SK-N-SH (cell line): ENCODE measurements around the gene HEMK1. TPM values are rescaled to one million over a fixed set of nuclear protein-coding genes. Genes with fewer than 3 reads are reported as not detected.

Experiments
- CTCF ChIA-PET: fragments of 300-600, 350-600 bp; formaldehyde crosslinking; extraction: SDS; loops from one replicate; lab custom pipeline; 2021; lab: Yijun Ruan, JAX
- POLR2A ChIA-PET: fragments of 350-600 bp; sonication (Branson Sonifier 250); formaldehyde crosslinking; extraction: SDS; loops from one replicate; lab custom pipeline; 2020; ENCODE audit warnings: antibody characterized with exemption, inconsistent platforms; lab: Yijun Ruan, JAX
- DNase-seq: peaks from one replicate; pipeline ENCODE4 v3.0.0; 2012
- H2AFZ ChIP-seq: fragments of 200-600 bp; sonication (generic); 2 replicates; pipeline ENCODE4 v1.8.1; 2016; ENCODE audit warnings: antibody characterized with exemption, mild to moderate bottlenecking, low read depth
- H3F3A ChIP-seq: fragments of 200-600 bp; sonication (generic); replicated peaks from 2 replicates; pipeline ENCODE3; 2016; ENCODE audit warnings: antibody characterized with exemption, mild to moderate bottlenecking; ENCODE audit not compliant: insufficient read depth
- H3K27ac ChIP-seq, 2 experiments: fragments of 200-500 bp in 1 of 2; fragments of 200-600 bp in 1 of 2; sonication (Bioruptor generic) in 1 of 2; sonication (generic), shearing (Covaris generic) in 1 of 2; 2 replicates each; pipeline versions ENCODE4 v1.5.1 to v1.6.1; 2014 to 2016; ENCODE audit warnings: low read depth in 2 of 2, inconsistent platforms in 1 of 2, low read length in 1 of 2, mild to moderate bottlenecking in 1 of 2, mixed read lengths in 1 of 2
- H3K27me3 ChIP-seq: fragments of 200-600 bp; sonication (generic), shearing (Covaris generic); 2 replicates; pipeline ENCODE4 v1.6.1; 2016; ENCODE audit warnings: mixed run types; ENCODE audit not compliant: insufficient read depth
- H3K36me3 ChIP-seq, 2 experiments: fragments of 200-500 bp in 1 of 2; fragments of 200-600 bp in 1 of 2; sonication (Bioruptor generic) in 1 of 2; sonication (generic) in 1 of 2; replicated peaks in 1 of 2; 2 replicates each; pipeline versions ENCODE3 to v1.5.1; 2014 to 2016; ENCODE audit warnings: low read length in 1 of 2, mild to moderate bottlenecking in 1 of 2; ENCODE audit not compliant: insufficient read depth in 2 of 2, control insufficient read depth in 1 of 2
- H3K4me1 ChIP-seq, 2 experiments: fragments of 200-500 bp in 1 of 2; fragments of 200-600 bp in 1 of 2; sonication (Bioruptor generic) in 1 of 2; sonication (generic), shearing (Covaris generic) in 1 of 2; 2 replicates each; pipeline versions ENCODE4 v1.5.1 to v1.6.1; 2014 to 2016; ENCODE audit warnings: low read depth in 1 of 2, low read length in 1 of 2, mixed run types in 1 of 2; ENCODE audit not compliant: insufficient read depth in 2 of 2, control insufficient read depth in 1 of 2
- H3K4me2 ChIP-seq: fragments of 200-600 bp; sonication (generic), shearing (Covaris generic); 2 replicates; pipeline ENCODE4 v1.6.1; 2017; ENCODE audit warnings: mixed run types
- H3K4me3 ChIP-seq, 2 experiments: fragments of 200-500 bp in 1 of 2; fragments of 200-600 bp in 1 of 2; sonication (Bioruptor generic) in 1 of 2; sonication (generic), shearing (Covaris generic) in 1 of 2; 2 replicates each; pipeline versions ENCODE4 v1.5.1 to v1.8.1; 2014 to 2016; ENCODE audit warnings: low read depth in 2 of 2, inconsistent platforms in 1 of 2, low read length in 1 of 2, mild to moderate bottlenecking in 1 of 2, mixed read lengths in 1 of 2, moderate library complexity in 1 of 2
- H3K79me2 ChIP-seq: fragments of 200-600 bp; sonication (generic); 2 replicates; pipeline ENCODE4 v1.8.1; 2017; ENCODE audit warnings: mild to moderate bottlenecking; ENCODE audit not compliant: insufficient read depth
- H3K9ac ChIP-seq: fragments of 200-600 bp; sonication (generic); 2 replicates; pipeline ENCODE4 v1.6.1; 2017; ENCODE audit warnings: mixed run types
- H3K9me2 ChIP-seq: fragments of 200-600 bp; sonication (generic); 2 replicates; pipeline ENCODE4 v1.6.1; 2017; ENCODE audit warnings: mixed run types
- H3K9me3 ChIP-seq: fragments of 200-600 bp; sonication (generic); 2 replicates; pipeline ENCODE4 v1.6.1; 2017; ENCODE audit warnings: mixed run types, mild to moderate bottlenecking, moderate library complexity
- H4K20me1 ChIP-seq: fragments of 200-600 bp; sonication (generic); 2 replicates; pipeline ENCODE4 v1.6.1; 2017; ENCODE audit warnings: mild to moderate bottlenecking, mixed run types; ENCODE audit not compliant: insufficient read depth
- MEF2A ChIP-seq: IDR thresholded peaks from 2 replicates; pipeline ENCODE4 v1.4.0; 2012; ENCODE audit warnings: low read depth, borderline replicate concordance
- POLR2AphosphoS5 ChIP-seq: IDR thresholded peaks from 2 replicates; pipeline ENCODE4 v1.6.1; 2012; ENCODE audit warnings: low read depth, low read length
- RXRA ChIP-seq: IDR thresholded peaks from 2 replicates; pipeline ENCODE4 v1.4.0; 2012; ENCODE audit warnings: low read depth, mild to moderate bottlenecking, borderline replicate concordance
- SMC3 ChIP-seq: IDR thresholded peaks from 2 replicates; pipeline ENCODE4 v1.6.1; 2012; ENCODE audit warnings: low read depth, low read length, improper control_type of control experiment
- TEAD4 ChIP-seq: IDR thresholded peaks from 2 replicates; pipeline ENCODE4 v1.4.0; 2012; ENCODE audit warnings: mild to moderate bottlenecking, borderline replicate concordance; ENCODE audit not compliant: insufficient read depth
- WGBS: methylation state at CpG from one replicate; pipeline ENCODE4 v1.1.6; 2017; ENCODE audit warnings: low lambda C conversion rate; 5-methylcytosine and 5-hydroxymethylcytosine counted together
- polyA plus RNA-seq, 3 experiments: library from polyadenylated mRNA; depleted of rRNA; stranded (reverse); fragments of >200 nt; gene quantifications; 2 replicates each; pipeline ENCODE4 v1.2.3, GENCODE V29; 2012
- TF ChIP-seq, protein P1 (sequence below): IDR thresholded peaks from 2 replicates; pipeline ENCODE4 v1.6.1; 2012; ENCODE audit warnings: mild to moderate bottlenecking, low read depth, low read length, moderate library complexity
- TF ChIP-seq, protein P2 (sequence below): IDR thresholded peaks from 2 replicates; pipeline ENCODE4 v1.4.0; 2012; ENCODE audit warnings: low read depth, borderline replicate concordance
- TF ChIP-seq, protein P3 (sequence below): fragments of 150-350 bp; IDR thresholded peaks from 2 replicates; pipeline ENCODE4 v1.6.1; 2017; ENCODE audit warnings: antibody characterized with exemption, low read length, low read depth, borderline replicate concordance
- TF ChIP-seq, protein P4 (sequence below): IDR thresholded peaks from 2 replicates; pipeline ENCODE4; 2012
- TF ChIP-seq, protein P5 (sequence below): fragments of 150-350 bp; IDR thresholded peaks from 2 replicates; pipeline ENCODE4 v1.6.1; 2016; ENCODE audit warnings: mild to moderate bottlenecking, low read depth, low read length
- TF ChIP-seq, protein P6 (sequence below): IDR thresholded peaks from 2 replicates; pipeline ENCODE4 v1.4.0; 2012; ENCODE audit warnings: low read depth

Gene HEMK1
- polyA plus RNA-seq, 1 of the 3 experiments (the other 2 are of a cell fraction): 15.4 TPM

DNA sequence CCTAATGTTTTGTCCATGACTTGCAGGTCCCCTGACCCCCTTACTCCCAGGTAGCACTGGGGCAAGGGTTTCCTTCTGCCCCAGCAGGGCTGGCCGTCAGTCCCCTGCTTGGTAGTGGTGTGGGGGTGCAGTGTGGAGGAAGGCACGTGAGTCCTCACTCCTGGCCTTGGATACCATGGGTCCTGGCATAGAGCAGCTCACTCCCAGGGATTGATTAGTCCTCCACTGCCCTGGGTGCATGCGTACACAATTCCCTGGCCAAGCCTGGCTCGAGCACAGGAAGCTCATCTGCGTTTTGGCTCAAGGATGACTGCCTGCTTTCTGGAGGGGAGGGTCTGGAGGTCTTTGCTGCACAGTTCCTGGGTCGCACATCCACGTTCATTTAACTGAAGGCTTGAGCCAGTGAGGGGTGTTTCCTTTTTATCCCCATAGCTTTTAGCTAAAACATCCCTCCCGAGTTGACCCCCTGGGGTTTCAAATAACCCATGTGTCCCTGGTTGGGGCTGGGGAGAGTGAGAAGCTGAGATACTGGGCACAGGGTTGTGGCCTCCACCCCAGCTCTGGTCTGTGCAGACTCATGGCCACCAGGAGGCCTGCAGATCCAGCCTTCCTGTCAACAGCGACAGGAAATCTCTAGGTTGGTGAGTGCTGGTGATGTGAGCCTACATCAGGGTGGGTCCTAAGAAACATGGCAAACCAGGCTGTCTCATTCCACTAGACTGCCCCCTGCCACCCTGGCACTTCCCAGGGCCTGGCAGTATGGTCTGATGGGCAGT lies 11.5 kb downstream of the HEMK1 start:
- ChIA-PET CTCF (interaction anchor here (0.7 to 31.2 kb wide), 4 partner anchors 9 to 28 kb away, joined by 3 to 648 read pairs (median 10); partner anchors contain the start of genes C3orf18, CISH, HEMK1 and MAPKAPK3), POLR2A (interaction anchor here (0.8 kb wide), 1 partner anchor 10 kb away, joined by 3 read pairs; no protein-coding TSS in a partner anchor)
- Histone ChIP-seq H4K20me1 (no peaks in the 10 kb centered on the region), H3K4me3 (no peak overlapping the region), H3K4me1 (no peaks in the 10 kb centered on the region), H3F3A (no peaks in the 10 kb centered on the region), H3K4me2 (no peak overlapping the region), H3K9me3 (no peaks in the 10 kb centered on the region), H3K9me2 (no peaks in the 10 kb centered on the region), H3K27me3 (no peaks in the 10 kb centered on the region), H3K9ac (no peak overlapping the region), H3K27ac (no peak overlapping the region), H3K36me3 (peaks cover 4 to 27% of the 10 kb centered on the region in 2 experiments), H2AFZ (no peak overlapping the region), H3K79me2 (no peaks in the 10 kb centered on the region)
- TF ChIP-seq, protein P1, sequence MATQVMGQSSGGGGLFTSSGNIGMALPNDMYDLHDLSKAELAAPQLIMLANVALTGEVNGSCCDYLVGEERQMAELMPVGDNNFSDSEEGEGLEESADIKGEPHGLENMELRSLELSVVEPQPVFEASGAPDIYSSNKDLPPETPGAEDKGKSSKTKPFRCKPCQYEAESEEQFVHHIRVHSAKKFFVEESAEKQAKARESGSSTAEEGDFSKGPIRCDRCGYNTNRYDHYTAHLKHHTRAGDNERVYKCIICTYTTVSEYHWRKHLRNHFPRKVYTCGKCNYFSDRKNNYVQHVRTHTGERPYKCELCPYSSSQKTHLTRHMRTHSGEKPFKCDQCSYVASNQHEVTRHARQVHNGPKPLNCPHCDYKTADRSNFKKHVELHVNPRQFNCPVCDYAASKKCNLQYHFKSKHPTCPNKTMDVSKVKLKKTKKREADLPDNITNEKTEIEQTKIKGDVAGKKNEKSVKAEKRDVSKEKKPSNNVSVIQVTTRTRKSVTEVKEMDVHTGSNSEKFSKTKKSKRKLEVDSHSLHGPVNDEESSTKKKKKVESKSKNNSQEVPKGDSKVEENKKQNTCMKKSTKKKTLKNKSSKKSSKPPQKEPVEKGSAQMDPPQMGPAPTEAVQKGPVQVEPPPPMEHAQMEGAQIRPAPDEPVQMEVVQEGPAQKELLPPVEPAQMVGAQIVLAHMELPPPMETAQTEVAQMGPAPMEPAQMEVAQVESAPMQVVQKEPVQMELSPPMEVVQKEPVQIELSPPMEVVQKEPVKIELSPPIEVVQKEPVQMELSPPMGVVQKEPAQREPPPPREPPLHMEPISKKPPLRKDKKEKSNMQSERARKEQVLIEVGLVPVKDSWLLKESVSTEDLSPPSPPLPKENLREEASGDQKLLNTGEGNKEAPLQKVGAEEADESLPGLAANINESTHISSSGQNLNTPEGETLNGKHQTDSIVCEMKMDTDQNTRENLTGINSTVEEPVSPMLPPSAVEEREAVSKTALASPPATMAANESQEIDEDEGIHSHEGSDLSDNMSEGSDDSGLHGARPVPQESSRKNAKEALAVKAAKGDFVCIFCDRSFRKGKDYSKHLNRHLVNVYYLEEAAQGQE: no peak
- TF ChIP-seq, protein P2, sequence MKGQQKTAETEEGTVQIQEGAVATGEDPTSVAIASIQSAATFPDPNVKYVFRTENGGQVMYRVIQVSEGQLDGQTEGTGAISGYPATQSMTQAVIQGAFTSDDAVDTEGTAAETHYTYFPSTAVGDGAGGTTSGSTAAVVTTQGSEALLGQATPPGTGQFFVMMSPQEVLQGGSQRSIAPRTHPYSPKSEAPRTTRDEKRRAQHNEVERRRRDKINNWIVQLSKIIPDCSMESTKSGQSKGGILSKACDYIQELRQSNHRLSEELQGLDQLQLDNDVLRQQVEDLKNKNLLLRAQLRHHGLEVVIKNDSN: no peak
- no peak for DNase-seq
- 86% methylated on average over 7 of the region's 9 CpGs for WGBS

DNA sequence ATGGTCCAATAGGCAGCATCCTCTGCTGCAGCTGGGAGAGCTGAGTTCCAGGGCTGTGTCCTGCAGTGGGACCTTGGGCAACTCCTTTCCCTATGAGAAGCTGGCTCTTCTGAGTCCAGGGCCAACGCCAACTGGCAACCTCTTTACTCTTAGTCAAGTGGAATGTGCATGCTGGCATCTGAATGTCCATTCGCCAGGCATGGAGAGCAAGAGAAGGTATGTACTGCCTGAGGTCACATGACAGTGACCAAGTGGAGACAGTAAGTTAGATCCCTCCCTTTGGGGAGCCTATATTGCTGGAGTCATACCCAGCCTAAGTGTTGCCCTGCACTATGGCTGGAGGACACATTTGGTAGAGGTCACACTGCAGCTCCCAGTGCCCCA lies 12.1 kb downstream of the HEMK1 start:
- H3K27me3 ChIP-seq: no peaks in the 10 kb centered on the region
- ChIA-PET POLR2A (interaction anchor here (0.8 to 1.2 kb wide), 2 partner anchors 11 to 12 kb away, joined by 3 read pairs; partner anchors contain the start of gene HEMK1), CTCF (interaction anchor here (0.7 to 31.2 kb wide), 4 partner anchors 9 to 28 kb away, joined by 3 to 648 read pairs (median 10); partner anchors contain the start of genes C3orf18, CISH, HEMK1 and MAPKAPK3)

More for the DNA sequence above, 12.1 kb downstream of the HEMK1 start:
- no peak overlapping the region for H3K4me3 ChIP-seq
- H2AFZ ChIP-seq: no peak overlapping the region
- H3K4me1 ChIP-seq: no peaks in the 10 kb centered on the region
- no peak overlapping the region for H3K9ac ChIP-seq
- H3K4me2 ChIP-seq: no peak overlapping the region
- H3K36me3 ChIP-seq: peaks cover 4 to 27% of the 10 kb centered on the region in 2 experiments
- WGBS: 94% methylated on average over 2 of the region's 2 CpGs
- no peak for DNase-seq
- H3F3A ChIP-seq: no peaks in the 10 kb centered on the region
- no peaks in the 10 kb centered on the region for H3K79me2 ChIP-seq
- no peaks in the 10 kb centered on the region for H3K9me2 ChIP-seq
- TF ChIP-seq SMC3 (no peak), TEAD4 (no peak), MEF2A (no peak), POLR2AphosphoS5 (no peak), RXRA (no peak)
- TF ChIP-seq, protein P3, sequence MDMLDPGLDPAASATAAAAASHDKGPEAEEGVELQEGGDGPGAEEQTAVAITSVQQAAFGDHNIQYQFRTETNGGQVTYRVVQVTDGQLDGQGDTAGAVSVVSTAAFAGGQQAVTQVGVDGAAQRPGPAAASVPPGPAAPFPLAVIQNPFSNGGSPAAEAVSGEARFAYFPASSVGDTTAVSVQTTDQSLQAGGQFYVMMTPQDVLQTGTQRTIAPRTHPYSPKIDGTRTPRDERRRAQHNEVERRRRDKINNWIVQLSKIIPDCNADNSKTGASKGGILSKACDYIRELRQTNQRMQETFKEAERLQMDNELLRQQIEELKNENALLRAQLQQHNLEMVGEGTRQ: no peak
- TF ChIP-seq, protein P4, sequence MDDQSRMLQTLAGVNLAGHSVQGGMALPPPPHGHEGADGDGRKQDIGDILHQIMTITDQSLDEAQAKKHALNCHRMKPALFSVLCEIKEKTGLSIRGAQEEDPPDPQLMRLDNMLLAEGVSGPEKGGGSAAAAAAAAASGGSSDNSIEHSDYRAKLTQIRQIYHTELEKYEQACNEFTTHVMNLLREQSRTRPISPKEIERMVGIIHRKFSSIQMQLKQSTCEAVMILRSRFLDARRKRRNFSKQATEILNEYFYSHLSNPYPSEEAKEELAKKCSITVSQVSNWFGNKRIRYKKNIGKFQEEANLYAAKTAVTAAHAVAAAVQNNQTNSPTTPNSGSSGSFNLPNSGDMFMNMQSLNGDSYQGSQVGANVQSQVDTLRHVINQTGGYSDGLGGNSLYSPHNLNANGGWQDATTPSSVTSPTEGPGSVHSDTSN: no peak
- TF ChIP-seq, protein P5, sequence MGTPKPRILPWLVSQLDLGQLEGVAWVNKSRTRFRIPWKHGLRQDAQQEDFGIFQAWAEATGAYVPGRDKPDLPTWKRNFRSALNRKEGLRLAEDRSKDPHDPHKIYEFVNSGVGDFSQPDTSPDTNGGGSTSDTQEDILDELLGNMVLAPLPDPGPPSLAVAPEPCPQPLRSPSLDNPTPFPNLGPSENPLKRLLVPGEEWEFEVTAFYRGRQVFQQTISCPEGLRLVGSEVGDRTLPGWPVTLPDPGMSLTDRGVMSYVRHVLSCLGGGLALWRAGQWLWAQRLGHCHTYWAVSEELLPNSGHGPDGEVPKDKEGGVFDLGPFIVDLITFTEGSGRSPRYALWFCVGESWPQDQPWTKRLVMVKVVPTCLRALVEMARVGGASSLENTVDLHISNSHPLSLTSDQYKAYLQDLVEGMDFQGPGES: no peak
- TF ChIP-seq, protein P6, sequence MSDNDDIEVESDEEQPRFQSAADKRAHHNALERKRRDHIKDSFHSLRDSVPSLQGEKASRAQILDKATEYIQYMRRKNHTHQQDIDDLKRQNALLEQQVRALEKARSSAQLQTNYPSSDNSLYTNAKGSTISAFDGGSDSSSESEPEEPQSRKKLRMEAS: no peak
- H3K9me3 ChIP-seq: no peaks in the 10 kb centered on the region
- no peak overlapping the region for H3K27ac ChIP-seq
- H4K20me1 ChIP-seq: no peaks in the 10 kb centered on the region
